ENCODE measurements around the gene RALGPS1. TPM values are rescaled to one million over a fixed set of nuclear protein-coding genes. Genes with fewer than 3 reads are reported as not detected.

RALGPS1 gene
- total and polyA plus RNA-seq, 8 donors = 5.8 to 12.7 (median 9.3) TPM

GRCh38 chr9:126927419-126927818 lies 12.8 kb downstream of the RALGPS1 start:
- H3K4me1 ChIP-seq = no peaks in the 10 kb centered on the region
- no peaks in the 10 kb centered on the region for H3K9me3 ChIP-seq
- no peaks in the 10 kb centered on the region for H3K27me3 ChIP-seq
- H3K27ac ChIP-seq = no peak overlapping the region
- H3K36me3 ChIP-seq = no peaks in the 10 kb centered on the region
- intact Hi-C loops (cut with DNase I) = no loop called here
- WGBS, 2 donors = 63 to 67% methylated on average over 6 of the region's 6 CpGs
- H3K4me3 ChIP-seq = no peak overlapping the region
- ATAC-seq (peak in 3 of 4 donors; percentile 36 to 79 (median 73)), FAIRE-seq (no peak), DNase-seq (no peak)
- TF ChIP-seq CTCF (IDR thresholded peaks at IDR 0.05) = no peak

- Histone ChIP-seq H3K27ac (no peak overlapping the region), H3K36me3 (no peaks in the 10 kb centered on the region), H3K9me3 (no peaks in the 10 kb centered on the region), H3K4me1 (no peaks in the 10 kb centered on the region), H3K4me3 (no peak overlapping the region), H3K27me3 (no peaks in the 10 kb centered on the region)
- WGBS, 2 donors = 94 to 95% methylated on average over 11 of the region's 11 CpGs
- ATAC-seq (no peak), DNase-seq (no peak), FAIRE-seq (no peak)
- TF ChIP-seq CTCF (IDR thresholded peaks at IDR 0.05) = no peak
- intact Hi-C loops (cut with DNase I) = no loop called here
These were observed 18.3 kb downstream of the RALGPS1 start for GRCh38 chr9:126932871-126933321.

- ATAC-seq = no peak
- no peak for DNase-seq
- Histone ChIP-seq H3K27ac (no peak overlapping the region), H3K4me3 (no peak overlapping the region), H3K9me3 (no peaks in the 10 kb centered on the region), H3K36me3 (no peaks in the 10 kb centered on the region), H3K4me1 (no peaks in the 10 kb centered on the region), H3K27me3 (no peaks in the 10 kb centered on the region)
- intact Hi-C loops (cut with DNase I) = no loop called here
- 88 to 95% methylated on average over 11 of the region's 11 CpGs for WGBS, 2 donors
- no peak for TF ChIP-seq CTCF (IDR thresholded peaks at IDR 0.05)
- no peak for FAIRE-seq
These were observed 18.9 kb downstream of the RALGPS1 start for GRCh38 chr9:126933334-126933980.

GRCh38 chr9:126934441-126934840 lies 19.9 kb downstream of the RALGPS1 start:
- no peaks in the 10 kb centered on the region for H3K27me3 ChIP-seq
- 92 to 97% methylated on average over 8 of the region's 8 CpGs for WGBS, 2 donors
- FAIRE-seq (no peak), DNase-seq (no peak), ATAC-seq (no peak)
- no peak for TF ChIP-seq CTCF (IDR thresholded peaks at IDR 0.05)
- H3K4me1 ChIP-seq = peaks cover 0 to 4% (median 0%) of the 10 kb centered on the region in 3 donors
- H3K9me3 ChIP-seq = no peaks in the 10 kb centered on the region
- no peak overlapping the region for H3K27ac ChIP-seq
- intact Hi-C loops (cut with DNase I) = no loop called here
- no peak overlapping the region for H3K4me3 ChIP-seq
- no peaks in the 10 kb centered on the region for H3K36me3 ChIP-seq

GRCh38 chr9:126935630-126936029 lies 21.0 kb downstream of the RALGPS1 start:
- H3K4me3 ChIP-seq = no peak overlapping the region
- ATAC-seq (no peak), DNase-seq (no peak), FAIRE-seq (no peak)
- no peaks in the 10 kb centered on the region for H3K36me3 ChIP-seq
- no peak overlapping the region for H3K27ac ChIP-seq
- intact Hi-C loops (cut with DNase I) = no loop called here
- 85 to 91% methylated on average over 5 of the region's 5 CpGs for WGBS, 2 donors
- H3K9me3 ChIP-seq = no peaks in the 10 kb centered on the region
- peaks cover 0 to 11% (median 0%) of the 10 kb centered on the region in 3 donors for H3K4me1 ChIP-seq
- no peaks in the 10 kb centered on the region for H3K27me3 ChIP-seq
- no peak for TF ChIP-seq CTCF (IDR thresholded peaks at IDR 0.05)
